IMR-90 (cell line): ENCODE measurements around the gene BOD1.

Experiments used
- CTCF ChIP-seq: conservative IDR thresholded peaks from 2 replicates; pipeline ENCODE4 v1.5.1; 2012; ENCODE audit warnings: mild to moderate bottlenecking, low read depth, low read length, improper control_type of control experiment
- FOS ChIP-seq: fragments of 150-350 bp; IDR thresholded peaks from 2 replicates; pipeline ENCODE4 v1.6.1; 2016; ENCODE audit warnings: low read depth, low read length
- POLR2A ChIP-seq: IDR thresholded peaks from 2 replicates; pipeline ENCODE4 v1.6.1; 2012; ENCODE audit warnings: mild to moderate bottlenecking, low read depth, low read length
- RAD21 ChIP-seq: IDR thresholded peaks from 2 replicates; pipeline ENCODE4 v1.6.1; 2012; ENCODE audit warnings: low read length, improper control_type of control experiment
- RCOR1 ChIP-seq: IDR thresholded peaks from 2 replicates; pipeline ENCODE4 v1.6.1; 2012; ENCODE audit warnings: mild to moderate bottlenecking, low read length, improper control_type of control experiment; ENCODE audit not compliant: insufficient replicate concordance
- SMC3 ChIP-seq: fragments of 150-350 bp; IDR thresholded peaks from 2 replicates; pipeline ENCODE4 v1.6.1; 2016; ENCODE audit warnings: low read depth, mild to moderate bottlenecking, antibody characterized with exemption, low read length, moderate library complexity
- USF2 ChIP-seq: fragments of 150-350 bp; IDR thresholded peaks from 2 replicates; pipeline ENCODE4 v1.6.1; 2017; ENCODE audit warnings: mild to moderate bottlenecking, antibody characterized with exemption, low read length, low read depth

GRCh38 chr5:173577817-173578216 lies 38.6 kb downstream of the BOD1 start:
- TF ChIP-seq POLR2A = no peak
- TF ChIP-seq CTCF = no peak
- TF ChIP-seq RCOR1 = no peak
- no peak for TF ChIP-seq FOS
- no peak for TF ChIP-seq SMC3
- no peak for TF ChIP-seq RAD21
- TF ChIP-seq USF2 = no peak
